Stimulated activated CD4-positive, alpha-beta T cell treated with anti-CD3 and anti-CD28 coated beads, Interleukin-4, amount 100 ng/mL, for 48 hours (primary cell): ENCODE measurements around the gene UBTD2.

Experiments
- DNase-seq, 2 donors: peaks; one replicate each; pipeline ENCODE4 v3.0.0-alpha.2; 2020; ENCODE audit warnings: low read depth in 2 of 2

UBTD2 gene

DNA sequence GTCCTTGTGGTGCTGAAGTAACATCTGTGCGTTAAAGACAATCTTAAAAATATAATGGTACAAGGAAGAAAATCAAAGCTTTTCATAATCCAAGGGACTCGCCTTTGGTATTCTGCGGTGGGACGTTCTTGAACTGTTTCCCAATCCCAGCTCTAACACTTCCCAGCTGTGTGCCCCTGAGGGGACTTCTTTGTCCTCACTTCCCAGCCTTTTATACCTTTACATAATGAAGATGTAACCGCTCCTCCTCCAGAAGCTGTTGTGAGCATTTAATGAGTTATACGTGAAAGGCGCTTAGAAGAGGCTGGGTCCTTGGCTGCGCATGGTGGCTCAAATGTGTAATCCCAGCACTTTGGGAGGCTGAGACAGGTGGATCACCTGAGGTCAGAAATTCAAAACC lies 112.4 kb downstream of the UBTD2 start:
- DNase-seq = no peak

DNA sequence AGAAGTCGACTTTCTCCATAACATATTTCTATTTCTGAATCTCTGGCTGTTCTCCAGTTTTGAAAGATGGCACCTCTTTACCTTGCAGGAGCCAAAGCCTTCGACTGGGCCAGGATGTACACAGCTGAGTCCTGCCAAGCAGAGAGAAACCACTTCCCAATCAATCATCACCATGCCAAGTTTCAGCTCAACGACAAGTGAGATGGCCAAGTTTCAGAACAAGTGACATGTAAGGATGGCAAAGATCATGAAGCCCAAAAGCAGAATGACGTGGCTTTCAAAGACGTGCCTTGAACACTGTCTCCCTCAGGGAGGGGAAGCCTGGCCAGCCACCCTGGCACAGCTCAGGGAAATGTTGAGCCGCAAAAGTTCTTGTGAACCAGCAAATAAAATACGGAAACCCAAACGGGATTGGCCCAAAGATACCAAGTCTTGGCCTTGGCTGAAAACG lies 113.3 kb downstream of the UBTD2 start:
- no peak for DNase-seq

DNA sequence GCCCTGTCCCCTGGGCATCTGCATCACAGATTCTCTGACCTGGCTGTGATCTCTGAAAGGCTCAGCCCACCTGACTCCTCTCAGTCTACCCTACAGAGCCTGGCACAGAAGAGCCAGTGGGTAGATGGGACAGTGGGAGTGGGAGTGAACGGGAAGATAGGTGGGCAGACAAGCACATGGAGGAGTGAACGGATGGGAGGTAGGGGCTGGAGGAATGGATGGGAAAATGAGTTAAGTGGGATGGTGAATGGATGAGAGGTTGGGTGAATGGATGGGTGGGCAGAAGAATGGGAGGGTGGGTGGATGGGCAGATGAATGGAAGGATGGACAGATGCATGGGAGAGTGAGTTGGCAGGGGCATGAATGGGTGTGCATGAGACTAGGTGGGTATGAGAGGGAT lies 114.3 kb downstream of the UBTD2 start:
- no peak for DNase-seq

DNA sequence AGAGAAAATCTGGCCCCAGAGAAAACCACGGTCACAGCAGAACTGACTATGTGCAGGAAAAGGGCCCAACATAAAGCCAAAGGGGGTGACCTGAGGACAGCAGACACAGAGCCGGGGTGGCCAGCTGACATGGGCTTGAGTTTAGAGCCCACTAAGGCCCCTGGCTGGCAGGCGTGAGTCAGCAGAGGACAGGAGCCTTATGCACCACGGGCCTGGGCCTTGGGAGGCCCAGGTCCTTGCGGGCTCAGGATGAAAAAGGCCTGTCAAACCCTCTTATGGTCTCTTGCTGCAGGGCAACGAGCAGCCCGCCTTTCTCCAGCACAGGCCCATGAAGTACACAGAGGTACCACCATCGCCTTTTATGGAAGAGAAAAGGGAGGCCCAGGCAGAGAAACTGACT lies 115.3 kb downstream of the UBTD2 start:
- no peak for DNase-seq

DNA sequence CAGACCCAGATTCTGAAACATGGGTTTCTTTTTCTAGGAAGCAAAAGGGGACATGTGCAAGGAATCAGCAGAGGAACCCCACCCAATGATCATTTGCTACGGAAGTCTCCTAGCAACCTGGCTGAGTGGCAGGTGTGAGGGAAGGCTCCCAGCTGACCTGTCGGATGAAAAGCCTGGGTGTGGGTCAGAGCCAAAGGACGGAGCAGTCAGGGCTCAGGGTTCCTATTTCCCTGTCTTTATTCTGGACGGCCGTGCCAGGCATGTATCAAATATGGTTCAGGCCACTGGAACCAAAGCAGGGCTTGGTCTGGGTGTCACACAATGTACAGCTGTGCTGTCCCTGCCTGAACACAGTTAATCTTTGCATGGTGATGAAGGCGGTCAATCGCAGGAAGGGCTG lies 115.7 kb downstream of the UBTD2 start:
- DNase-seq = no peak

DNA sequence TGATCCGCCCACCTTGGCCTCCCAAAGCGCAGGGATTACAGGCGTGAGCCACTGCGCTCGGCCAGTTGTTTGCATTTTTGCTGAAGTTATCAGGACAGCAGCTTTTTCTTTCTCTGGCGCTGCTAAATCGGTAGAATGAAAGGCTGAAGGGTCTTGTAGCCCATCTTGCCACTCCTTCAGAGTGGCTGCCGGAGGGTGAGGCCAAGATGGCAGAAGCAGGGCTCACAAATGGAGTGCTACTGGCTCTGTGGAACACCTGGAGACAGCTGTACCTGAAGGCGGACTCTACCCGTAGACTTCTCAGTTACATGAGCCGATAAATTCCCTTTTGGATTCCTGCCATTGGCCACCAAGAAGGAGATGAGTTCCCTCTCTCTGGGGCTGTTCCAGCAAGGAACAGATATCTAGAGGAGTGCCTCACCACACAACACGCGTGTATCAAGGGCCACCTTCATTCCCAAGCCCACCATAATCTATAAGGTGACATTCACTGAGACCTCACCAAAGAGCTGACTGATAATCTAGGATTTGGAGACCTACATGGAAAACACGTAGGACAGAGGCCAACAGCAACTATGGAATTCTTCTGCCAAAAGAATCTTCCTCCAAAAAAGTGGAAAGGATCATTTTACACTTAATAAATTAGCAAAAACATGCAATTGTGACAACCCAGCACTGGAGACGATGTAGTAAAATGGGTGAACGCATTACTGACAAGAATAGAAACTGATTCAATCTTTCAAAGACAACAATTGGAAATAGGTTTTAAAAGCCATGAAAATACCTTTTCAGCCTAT lies 117.3 kb downstream of the UBTD2 start:
- DNase-seq = no peak

DNA sequence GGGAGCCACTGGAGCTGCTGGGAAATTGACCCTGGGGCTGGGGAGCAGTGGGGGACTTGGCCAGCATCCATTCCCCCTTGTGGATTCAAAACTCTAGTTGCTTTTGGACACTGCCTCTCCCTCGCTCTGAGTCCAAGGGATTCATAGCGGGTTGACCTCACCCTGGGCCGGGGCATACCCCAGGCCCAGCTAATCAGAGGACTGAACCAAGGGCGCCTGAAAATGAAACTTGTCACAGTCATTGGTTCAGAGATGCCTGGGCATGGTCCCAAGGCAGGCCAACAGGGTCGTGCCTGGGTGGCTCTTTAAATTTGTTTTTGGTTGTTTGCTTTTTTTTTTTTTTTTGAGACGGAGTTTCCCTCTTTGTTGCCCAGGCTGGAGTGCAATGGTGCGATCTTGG lies 118.1 kb downstream of the UBTD2 start:
- DNase-seq = no peak

DNA sequence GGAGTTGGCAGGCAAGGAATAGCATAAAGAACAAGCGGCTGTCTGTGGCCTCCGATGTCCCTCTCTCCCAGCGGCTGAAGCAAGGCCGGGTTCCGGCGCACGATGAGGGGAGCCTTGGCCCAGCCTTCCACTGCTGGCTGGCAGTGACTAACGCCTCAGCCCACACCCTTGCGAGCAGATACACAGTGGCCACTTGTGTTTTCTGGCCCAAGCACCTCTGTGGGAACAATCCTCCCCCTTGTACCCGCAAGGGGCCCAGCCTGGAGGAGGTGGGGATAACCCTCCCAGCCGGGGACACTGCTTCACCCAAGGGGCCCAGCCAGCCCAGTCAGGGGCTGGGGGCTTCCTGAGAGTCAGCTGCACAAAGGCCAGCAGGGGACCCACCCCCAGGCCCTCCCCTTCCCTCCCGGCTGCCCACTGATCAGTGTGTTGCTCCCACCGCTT lies 118.8 kb downstream of the UBTD2 start:
- no peak for DNase-seq

DNA sequence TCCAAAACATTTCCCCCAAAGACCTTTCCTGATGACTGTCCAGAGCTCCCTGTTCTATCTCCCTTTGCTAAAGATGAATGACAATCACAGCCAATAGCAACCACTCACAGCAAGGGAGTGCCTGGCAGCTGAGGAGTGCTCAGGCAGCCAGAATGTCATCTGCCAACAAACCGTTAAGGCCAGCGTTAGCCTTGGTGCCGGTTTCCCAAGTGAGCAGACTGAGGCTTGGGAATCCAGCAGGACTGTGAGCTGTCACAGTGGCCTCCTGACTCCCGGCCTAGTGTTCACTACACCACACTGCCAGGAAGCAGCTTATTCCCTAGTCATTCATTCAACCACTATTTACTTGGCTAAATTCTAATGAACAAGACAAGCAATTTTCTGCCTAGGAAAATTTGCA lies 120.2 kb downstream of the UBTD2 start:
- no peak for DNase-seq

DNA sequence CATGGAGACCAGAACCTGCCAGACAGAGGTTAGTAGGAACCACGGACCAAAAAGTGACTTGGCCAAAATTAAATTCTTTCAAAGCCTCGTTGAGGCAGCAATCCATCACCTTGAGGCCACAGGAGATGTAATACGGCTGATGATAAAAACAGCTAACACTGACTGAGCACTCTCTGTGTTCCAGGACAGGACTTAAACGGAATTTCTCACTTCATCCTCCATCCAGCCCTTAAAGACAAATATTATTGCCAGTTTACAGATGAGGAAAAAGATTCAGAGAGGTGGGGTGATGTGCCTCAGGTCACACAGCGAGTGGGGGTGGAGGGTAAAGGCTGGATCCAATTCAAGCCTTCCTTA lies 120.6 kb downstream of the UBTD2 start:
- DNase-seq = no peak

DNA sequence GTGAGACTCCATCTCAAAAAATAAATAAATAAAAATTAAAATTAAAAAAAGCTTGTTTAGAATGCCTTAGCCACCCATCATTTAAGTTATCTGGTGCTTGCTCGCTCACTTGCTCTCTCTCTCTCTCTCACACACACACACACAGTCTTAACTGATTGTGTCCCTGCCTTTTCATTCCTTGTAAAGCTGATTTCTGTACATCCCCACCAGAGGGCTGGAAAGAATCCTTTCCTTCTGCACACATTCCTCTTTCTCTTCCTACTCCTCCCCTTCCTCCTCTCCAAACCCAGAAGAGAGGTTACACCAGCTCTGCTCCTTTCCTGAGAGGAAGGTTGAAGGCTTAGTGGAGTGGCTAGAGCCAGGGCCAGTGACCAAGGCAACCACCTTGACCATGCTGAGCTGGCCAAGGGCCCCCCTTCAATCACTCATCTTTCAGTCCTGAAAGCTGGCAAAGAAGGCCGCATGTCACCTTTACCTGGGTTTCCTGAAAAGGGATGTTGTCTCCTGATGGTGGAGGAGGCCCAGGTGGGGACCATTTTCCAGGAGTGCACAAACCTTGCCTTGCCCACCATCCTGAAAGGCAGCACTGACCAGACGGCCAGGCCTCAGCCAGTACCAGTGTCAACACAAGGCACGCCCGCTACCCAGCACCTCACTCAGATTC lies 121.1 kb downstream of the UBTD2 start:
- DNase-seq = no peak

DNA sequence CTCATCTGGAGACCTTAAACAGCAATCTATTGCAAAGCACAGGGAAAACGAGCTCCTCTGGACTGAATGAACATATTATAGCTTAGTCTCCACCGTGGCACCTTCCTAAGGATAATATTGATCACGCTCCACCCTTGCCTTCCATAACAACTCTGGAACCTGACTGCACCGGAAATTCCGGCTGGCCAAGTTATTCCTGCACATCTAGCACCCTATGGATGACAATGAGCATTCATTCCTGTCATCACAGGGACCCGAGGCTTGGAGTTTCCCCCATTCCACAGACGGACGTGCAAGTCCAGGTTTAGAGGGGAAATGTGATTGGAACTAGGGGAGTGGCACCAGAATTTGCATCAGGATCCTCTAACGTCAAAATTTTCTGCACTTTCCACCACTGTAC lies 123.1 kb downstream of the UBTD2 start:
- DNase-seq = no peak
